HL-60 (cell line): ENCODE measurements around the gene SLC23A2.
A peak's percentile ranks its signal among the peaks of the same experiment; 100 is the strongest.

Source experiments
- DNase-seq, 2 experiments: peaks; one replicate each; pipeline ENCODE4 v3.0.0-alpha.2; 2010 to 2020; ENCODE audit warnings: low read depth in 1 of 2, low spot score in 1 of 2
- H3K27ac ChIP-seq: fragments of 250-450 bp; sonication (Bioruptor Pico); replicated peaks from 2 replicates; pipeline ENCODE4 v1.5.1; 2020; ENCODE audit warnings: mild to moderate bottlenecking, moderate library complexity
- H3K27me3 ChIP-seq: fragments of 250-450 bp; sonication (Bioruptor Pico); 2 replicates; pipeline ENCODE4 v1.5.1; 2021; ENCODE audit warnings: mild to moderate bottlenecking, moderate library complexity; ENCODE audit not compliant: insufficient read depth, poor library complexity, severe bottlenecking
- H3K4me3 ChIP-seq: replicated peaks from 2 replicates; pipeline ENCODE4 v1.5.1; 2011; ENCODE audit warnings: mild to moderate bottlenecking, control low read depth, low read length; ENCODE audit not compliant: insufficient read depth
- CTCF ChIP-seq: IDR thresholded peaks from one replicate; pipeline ENCODE4 v1.5.1; 2011; ENCODE audit warnings: low read length, control low read depth, inconsistent platforms; ENCODE audit not compliant: insufficient read depth
- GABPA ChIP-seq: IDR thresholded peaks from 2 replicates; pipeline ENCODE4 v1.6.1; 2012; ENCODE audit warnings: low read depth
- POLR2AphosphoS5 ChIP-seq: IDR thresholded peaks from 2 replicates; pipeline ENCODE4 v1.6.1; 2012; ENCODE audit warnings: low read depth
- REST ChIP-seq: IDR thresholded peaks from 2 replicates; pipeline ENCODE4 v1.6.1; 2012; ENCODE audit warnings: low read depth; ENCODE audit not compliant: insufficient replicate concordance
- SPI1 ChIP-seq: IDR thresholded peaks from 2 replicates; pipeline ENCODE4 v1.6.1; 2012; ENCODE audit warnings: low read depth, mild to moderate bottlenecking, borderline replicate concordance
- long read RNA-seq: library from polyadenylated mRNA; unstranded; transcript quantifications from one replicate; pipeline ENCODE4 v2.0.0, GENCODE V29; 2020

The SLC23A2 gene
- long read RNA-seq, full-length matches to known transcripts = 1 of 17 reads
- long read RNA-seq, partial matches to known transcripts = 5 of 17 reads
- long read RNA-seq, other reads (novel, unspliced or antisense) = 11 of 17 reads

- Histone ChIP-seq H3K4me3 (peak within 1 kb of the TSS; percentile 84), H3K27ac (peak within 1 kb of the TSS; percentile 43), H3K27me3 (no peaks in the 10 kb centered on the region)
- no peak for TF ChIP-seq SPI1
- DNase-seq = peak; percentile 15 to 36
Measured at GRCh38 chr20:5001174-5002076, at the start of gene SLC23A2. TSS of gene SLC23A2 (minus strand) at chr20:5001510. CDS start at chr20:4932562, 68,948 bp downstream.

- DNase-seq = peak in 1 of 2 experiments; percentile 42
- no peaks in the 10 kb centered on the region for H3K27me3 ChIP-seq
- TF ChIP-seq POLR2AphosphoS5 = no peak
- peak; percentile 95 for TF ChIP-seq SPI1
- no peak for TF ChIP-seq CTCF
- H3K4me3 ChIP-seq = no peak overlapping the region
- H3K27ac ChIP-seq = no peak overlapping the region
Measured at GRCh38 chr20:5046656-5047339, 45.5 kb upstream of the SLC23A2 start.

- DNase-seq = no peak
- no peak for TF ChIP-seq SPI1
- no peak for TF ChIP-seq CTCF
- TF ChIP-seq POLR2AphosphoS5 = no peak
- TF ChIP-seq GABPA = no peak
- no peak for TF ChIP-seq REST
- Histone ChIP-seq H3K27ac (no peak overlapping the region), H3K27me3 (no peaks in the 10 kb centered on the region), H3K4me3 (no peak overlapping the region)
Measured at GRCh38 chr20:5045906-5046305, 44.6 kb upstream of the SLC23A2 start.

- H3K27ac ChIP-seq = no peak overlapping the region
- no peaks in the 10 kb centered on the region for H3K27me3 ChIP-seq
- no peak overlapping the region for H3K4me3 ChIP-seq
- TF ChIP-seq CTCF = no peak
- no peak for TF ChIP-seq POLR2AphosphoS5
- TF ChIP-seq SPI1 = no peak
- TF ChIP-seq GABPA = no peak
- no peak for TF ChIP-seq REST
- no peak for DNase-seq
Measured at GRCh38 chr20:5044075-5044620, 42.8 kb upstream of the SLC23A2 start.
